HUES64 (cell line): ENCODE results near the gene DHX29.

ENCODE experiments used
- H3K27ac ChIP-seq: 2 replicates; pipeline ENCODE4 v1.7.0; 2013; ENCODE audit warnings: low read depth, low read length, inconsistent platforms
- H3K27me3 ChIP-seq: 2 replicates; pipeline ENCODE4 v1.6.1; 2013; ENCODE audit warnings: mild to moderate bottlenecking, low read length; ENCODE audit not compliant: insufficient read depth
- H3K36me3 ChIP-seq: 2 replicates; pipeline ENCODE4 v1.6.1; 2013; ENCODE audit warnings: mild to moderate bottlenecking, low read length; ENCODE audit not compliant: insufficient read depth
- H3K4me1 ChIP-seq: 2 replicates; pipeline ENCODE4 v1.6.1; 2013; ENCODE audit warnings: mild to moderate bottlenecking, low read length, moderate library complexity; ENCODE audit not compliant: insufficient read depth
- H3K4me3 ChIP-seq: 2 replicates; pipeline ENCODE4 v1.5.1; 2013; ENCODE audit warnings: mild to moderate bottlenecking, low read length, moderate library complexity
- H3K9ac ChIP-seq: 2 replicates; pipeline ENCODE4 v1.6.1; 2013; ENCODE audit warnings: mild to moderate bottlenecking, low read depth, low read length
- H3K9me3 ChIP-seq: 2 replicates; pipeline ENCODE4 v1.6.1; 2013; ENCODE audit warnings: low read depth, low read length; ENCODE audit not compliant: insufficient read depth
- WGBS: fragments of 150-250, 120-280 bp; methylation state at CpG from one replicate; pipeline ENCODE4 v1.1.7; 2013; ENCODE audit warnings: missing lambda C conversion rate; 5-methylcytosine and 5-hydroxymethylcytosine counted together

The DHX29 gene

GRCh38 chr5:55278778-55279177 lies 28.7 kb downstream of the DHX29 start:
- Histone ChIP-seq H3K9me3 (no peaks in the 10 kb centered on the region), H3K4me3 (no peak overlapping the region), H3K9ac (no peak overlapping the region), H3K27ac (no peak overlapping the region), H3K36me3 (peaks cover 84% of the 10 kb centered on the region), H3K27me3 (no peaks in the 10 kb centered on the region), H3K4me1 (no peaks in the 10 kb centered on the region)
- WGBS, result 96% methylated on average over 4 of the region's 4 CpGs

GRCh38 chr5:55276771-55277170 lies 30.7 kb downstream of the DHX29 start:
- Histone ChIP-seq H3K4me1 (no peaks in the 10 kb centered on the region), H3K27ac (no peak overlapping the region), H3K9me3 (no peaks in the 10 kb centered on the region), H3K9ac (no peak overlapping the region), H3K36me3 (peaks cover 82% of the 10 kb centered on the region), H3K4me3 (no peak overlapping the region), H3K27me3 (no peaks in the 10 kb centered on the region)
- WGBS, result 94% methylated on average over 1 of the region's 1 CpG

DNA sequence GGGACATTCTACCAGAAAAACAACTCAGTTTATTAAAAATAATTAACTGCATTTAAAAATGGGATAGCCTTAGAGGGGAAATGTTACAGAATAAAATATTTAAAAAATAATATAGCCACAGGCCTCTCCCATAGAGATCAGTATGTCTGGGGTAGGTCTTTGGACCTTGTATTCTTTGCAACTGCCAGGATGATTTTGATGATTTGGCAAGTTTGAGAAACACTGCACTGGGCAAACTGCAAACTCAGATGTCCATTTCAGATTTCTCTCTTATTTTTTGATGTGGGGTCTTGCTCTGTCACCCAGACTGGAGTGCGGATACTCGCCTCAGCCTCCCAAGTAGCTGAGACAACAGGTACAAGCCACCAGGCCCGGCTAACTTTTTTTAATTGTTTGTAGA lies 49.2 kb downstream of the DHX29 start:
- Histone ChIP-seq H3K4me1 (0 out of 2 replicates have a peak, but pooled peaks cover 9% of the 10 kb centered on the region), H3K27ac (no peak overlapping the region), H3K4me3 (no peak overlapping the region), H3K9ac (no peak overlapping the region), H3K27me3 (no peaks in the 10 kb centered on the region), H3K36me3 (peaks cover 78% of the 10 kb centered on the region), H3K9me3 (no peaks in the 10 kb centered on the region)
- 97% methylated on average over 3 of the region's 3 CpGs for WGBS

DNA sequence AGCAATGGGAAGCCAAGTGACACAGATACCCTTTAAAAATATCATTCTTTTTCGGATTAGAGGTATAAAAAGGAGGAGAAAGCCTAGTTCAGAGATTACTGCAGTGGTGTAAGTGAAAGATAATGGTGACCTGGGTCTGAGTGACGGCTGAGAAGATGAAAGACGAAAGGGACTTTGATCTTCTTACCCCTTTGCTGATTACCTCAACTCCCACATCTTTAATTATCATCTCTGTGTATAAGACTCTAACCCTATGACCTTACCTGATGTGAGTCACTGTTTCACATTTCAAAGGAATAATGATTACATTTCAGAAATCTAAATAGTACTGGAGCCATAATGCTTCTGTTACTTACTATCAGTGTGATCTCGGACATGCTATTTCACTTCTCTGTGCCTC lies 52.7 kb downstream of the DHX29 start:
- Histone ChIP-seq H3K27ac (no peak overlapping the region), H3K27me3 (no peaks in the 10 kb centered on the region), H3K9ac (no peak overlapping the region), H3K9me3 (no peaks in the 10 kb centered on the region), H3K4me1 (0 out of 2 replicates have a peak, but pooled peaks cover 9% of the 10 kb centered on the region), H3K4me3 (no peak overlapping the region), H3K36me3 (peaks cover 46% of the 10 kb centered on the region)
- WGBS, result 100% methylated on average over 4 of the region's 4 CpGs

GRCh38 chr5:55250064-55250463 lies 57.4 kb downstream of the DHX29 start:
- Histone ChIP-seq H3K27ac (no peak overlapping the region), H3K9me3 (peaks cover 11% of the 10 kb centered on the region; the same call in 1 of the 2 replicates), H3K4me3 (no peak overlapping the region), H3K4me1 (no peaks in the 10 kb centered on the region), H3K36me3 (peaks cover 8% of the 10 kb centered on the region), H3K27me3 (no peaks in the 10 kb centered on the region), H3K9ac (no peak overlapping the region)
- WGBS, result no CpG with 5 or more reads among the region's 1 CpG

GRCh38 chr5:55241746-55242145 lies 65.7 kb downstream of the DHX29 start:
- H3K27me3 ChIP-seq, result peaks cover 24% of the 10 kb centered on the region
- H3K4me3 ChIP-seq, result no peak overlapping the region

GRCh38 chr5:55236800-55237199 lies 70.7 kb downstream of the DHX29 start:
- no peaks in the 10 kb centered on the region for H3K9me3 ChIP-seq
- H3K9ac ChIP-seq, result no peak overlapping the region

More at GRCh38 chr5:55241746-55242145, 65.7 kb downstream of the DHX29 start:
- H3K9ac ChIP-seq, result no peak overlapping the region
- 87% methylated on average over 4 of the region's 4 CpGs for WGBS
- no peaks in the 10 kb centered on the region for H3K9me3 ChIP-seq
- H3K27ac ChIP-seq, result no peak overlapping the region
- no peaks in the 10 kb centered on the region for H3K36me3 ChIP-seq
- H3K4me1 ChIP-seq, result no peaks in the 10 kb centered on the region

DNA sequence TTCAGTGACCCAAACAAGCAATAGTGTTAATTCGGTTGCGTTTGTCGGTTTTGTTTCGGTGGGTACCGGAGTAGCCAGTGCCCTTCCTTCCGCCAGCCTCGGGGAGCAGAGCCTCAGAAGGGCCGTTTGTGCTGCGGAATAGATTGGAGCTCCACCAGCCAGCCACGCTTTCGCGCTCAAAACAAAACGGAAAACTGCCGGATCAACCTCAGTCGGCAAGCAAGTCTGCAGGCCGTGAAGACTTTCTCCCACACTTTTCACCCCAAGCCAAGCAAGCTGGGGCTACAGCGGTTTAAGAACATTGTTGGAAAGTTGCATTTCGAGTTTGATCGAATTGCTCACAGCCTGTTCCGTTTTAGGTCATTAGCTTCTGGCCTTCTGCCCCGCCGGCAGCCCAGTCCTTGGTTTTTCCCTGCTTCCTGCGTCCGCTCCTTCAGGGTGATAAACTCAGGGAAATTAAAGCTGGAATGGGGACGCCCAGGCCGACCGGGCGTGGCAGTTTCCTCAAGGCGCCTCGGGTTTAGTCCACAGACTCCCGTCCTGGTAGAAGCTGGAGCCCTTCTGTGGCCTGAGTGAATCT lies 73.3 kb downstream of the DHX29 start:
- WGBS, result 3% methylated on average over 31 of the region's 31 CpGs
- Histone ChIP-seq H3K4me1 (peaks cover 16% of the 10 kb centered on the region; the same call in 1 of the 2 replicates), H3K27ac (no peak overlapping the region), H3K9me3 (no peaks in the 10 kb centered on the region), H3K4me3 (peak overlapping the region; percentile 57), H3K9ac (no peak overlapping the region), H3K36me3 (no peaks in the 10 kb centered on the region), H3K27me3 (peaks cover 96% of the 10 kb centered on the region)

More at GRCh38 chr5:55236800-55237199, 70.7 kb downstream of the DHX29 start:
- Histone ChIP-seq H3K27ac (no peak overlapping the region), H3K27me3 (peaks cover 71% of the 10 kb centered on the region), H3K4me3 (no peak overlapping the region), H3K4me1 (peaks cover 8% of the 10 kb centered on the region; the same call in 1 of the 2 replicates), H3K36me3 (no peaks in the 10 kb centered on the region)
- WGBS, result 79% methylated on average over 10 of the region's 10 CpGs

GRCh38 chr5:55232985-55233928 lies 74.2 kb downstream of the DHX29 start, which contains the start of gene CCNO:
CCNO (minus strand) TSS chr5:55233608; CDS start chr5:55233523, 85 bp downstream.
- Histone ChIP-seq H3K36me3 (no peaks in the 10 kb centered on the region), H3K4me3 (peak within 1 kb of the TSS; percentile 57), H3K4me1 (peaks cover 16% of the 10 kb centered on the region; the same call in 1 of the 2 replicates), H3K27me3 (peaks cover 99% of the 10 kb centered on the region), H3K9me3 (no peaks in the 10 kb centered on the region), H3K9ac (no peak within 1 kb of the TSS), H3K27ac (no peak within 1 kb of the TSS)
- under 1% methylated on average over 106 of the region's 106 CpGs for WGBS

- Histone ChIP-seq H3K9me3 (no peaks in the 10 kb centered on the region), H3K4me1 (peaks cover 20% of the 10 kb centered on the region; the same call in 1 of the 2 replicates), H3K27ac (no peak overlapping the region), H3K27me3 (peaks cover 99% of the 10 kb centered on the region), H3K4me3 (peak overlapping the region; percentile 57), H3K9ac (no peak overlapping the region), H3K36me3 (no peaks in the 10 kb centered on the region)
- under 1% methylated on average over 45 of the region's 45 CpGs for WGBS
Measured at GRCh38 chr5:55232271-55232984, 75.1 kb downstream of the DHX29 start.

- WGBS, result 3% methylated on average over 11 of the region's 11 CpGs
- peak overlapping the region; percentile 57 for H3K4me3 ChIP-seq
- no peaks in the 10 kb centered on the region for H3K9me3 ChIP-seq
- no peak overlapping the region for H3K27ac ChIP-seq
- no peaks in the 10 kb centered on the region for H3K36me3 ChIP-seq
- peaks cover 20% of the 10 kb centered on the region; the same call in 1 of the 2 replicates for H3K4me1 ChIP-seq
- no peak overlapping the region for H3K9ac ChIP-seq
- peaks cover 99% of the 10 kb centered on the region for H3K27me3 ChIP-seq
Measured at GRCh38 chr5:55231919-55232270, 75.6 kb downstream of the DHX29 start.
